Brain microvascular endothelial cell (primary cell): ENCODE results near the gene CELF6.

Source experiments
- DNase-seq: peaks from one replicate; pipeline ENCODE4 v3.0.0-alpha.2; 2020
- H3K27ac ChIP-seq: fragments of 250-450 bp; sonication (Bioruptor Pico); 2 replicates; pipeline ENCODE4 v1.5.1; 2020; ENCODE audit warnings: mild to moderate bottlenecking, moderate library complexity
- H3K27me3 ChIP-seq: fragments of 250-450 bp; sonication (Bioruptor Pico); replicated peaks from 2 replicates; pipeline ENCODE4 v1.5.1; 2020; ENCODE audit warnings: mild to moderate bottlenecking
- H3K36me3 ChIP-seq: fragments of 250-450 bp; sonication (Bioruptor Pico); replicated peaks from 2 replicates; pipeline ENCODE4 v1.5.1; 2020; ENCODE audit warnings: mild to moderate bottlenecking
- H3K4me3 ChIP-seq: 2 replicates; pipeline ENCODE4 v1.5.1; 2011; ENCODE audit warnings: low read depth, mild to moderate bottlenecking, control low read depth, low read length, moderate library complexity
- CTCF ChIP-seq: IDR thresholded peaks from 2 replicates; pipeline ENCODE4 v1.5.1; 2011; ENCODE audit warnings: low read depth, mild to moderate bottlenecking, moderate library complexity, low read length, control low read depth, inconsistent platforms; ENCODE audit errors: missing control alignments
- in situ Hi-C: cut with HindIII; loops from 2 replicates; pipeline ENCODE4 v1.10.0; 2017; ENCODE audit warnings: low sequenced_read_pairs, low pct_ligation_motif_present

Gene CELF6

GRCh38 chr15:72344602-72345001 is 24.6 kb upstream of the CELF6 start:
- no peak for TF ChIP-seq CTCF
- DNase-seq = no peak
- peaks cover 5% of the 10 kb centered on the region for H3K36me3 ChIP-seq
- H3K4me3 ChIP-seq = no peak overlapping the region
- in situ Hi-C loops = no loop called here
- no peak overlapping the region for H3K27ac ChIP-seq
- H3K27me3 ChIP-seq = no peaks in the 10 kb centered on the region

DNA sequence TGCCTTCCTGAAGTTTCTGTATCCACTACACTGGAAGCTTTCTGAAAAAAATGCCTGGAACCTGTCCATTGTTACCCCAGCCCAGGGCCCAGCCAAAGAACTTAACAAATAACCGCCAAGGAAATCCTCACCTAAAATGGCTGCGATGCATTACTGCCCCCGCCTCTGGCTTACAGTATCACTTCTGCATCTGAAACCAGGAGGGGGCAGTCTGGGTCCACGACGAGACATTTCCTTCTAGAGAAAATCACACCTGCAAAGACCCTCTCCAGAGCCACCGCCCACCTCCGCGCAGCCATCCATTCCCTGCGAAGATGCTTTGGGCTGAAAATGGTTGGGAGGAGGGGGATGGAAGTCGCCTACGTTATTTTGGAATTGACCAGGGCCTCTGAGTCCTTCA is 22.4 kb upstream of the CELF6 start:
- peaks cover 3% of the 10 kb centered on the region for H3K36me3 ChIP-seq
- no peak overlapping the region for H3K27ac ChIP-seq
- H3K4me3 ChIP-seq = no peak overlapping the region
- in situ Hi-C loops = no loop called here
- peak; percentile 16 for DNase-seq
- H3K27me3 ChIP-seq = no peaks in the 10 kb centered on the region
- TF ChIP-seq CTCF = peak; percentile 67

GRCh38 chr15:72341361-72341760 is 21.4 kb upstream of the CELF6 start:
- peaks cover 3% of the 10 kb centered on the region for H3K36me3 ChIP-seq
- DNase-seq = no peak
- no peaks in the 10 kb centered on the region for H3K27me3 ChIP-seq
- no peak overlapping the region for H3K4me3 ChIP-seq
- in situ Hi-C loops = no loop called here
- H3K27ac ChIP-seq = no peak overlapping the region
- TF ChIP-seq CTCF = peak; percentile 56

GRCh38 chr15:72340366-72340765 is 20.4 kb upstream of the CELF6 start:
- DNase-seq = no peak
- in situ Hi-C loops = no loop called here
- H3K27ac ChIP-seq = peak overlapping the region; percentile 75

GRCh38 chr15:72339777-72340177 is 19.8 kb upstream of the CELF6 start:
- in situ Hi-C loops = no loop called here
- Histone ChIP-seq H3K27ac (peak overlapping the region; percentile 75), H3K4me3 (no peak overlapping the region), H3K36me3 (no peaks in the 10 kb centered on the region), H3K27me3 (no peaks in the 10 kb centered on the region)
- peak; percentile 16 for TF ChIP-seq CTCF
- peak; percentile 82 for DNase-seq

More at GRCh38 chr15:72340366-72340765, 20.4 kb upstream of the CELF6 start:
- peaks cover 1% of the 10 kb centered on the region for H3K36me3 ChIP-seq
- no peak for TF ChIP-seq CTCF
- H3K4me3 ChIP-seq = no peak overlapping the region
- H3K27me3 ChIP-seq = no peaks in the 10 kb centered on the region

DNA sequence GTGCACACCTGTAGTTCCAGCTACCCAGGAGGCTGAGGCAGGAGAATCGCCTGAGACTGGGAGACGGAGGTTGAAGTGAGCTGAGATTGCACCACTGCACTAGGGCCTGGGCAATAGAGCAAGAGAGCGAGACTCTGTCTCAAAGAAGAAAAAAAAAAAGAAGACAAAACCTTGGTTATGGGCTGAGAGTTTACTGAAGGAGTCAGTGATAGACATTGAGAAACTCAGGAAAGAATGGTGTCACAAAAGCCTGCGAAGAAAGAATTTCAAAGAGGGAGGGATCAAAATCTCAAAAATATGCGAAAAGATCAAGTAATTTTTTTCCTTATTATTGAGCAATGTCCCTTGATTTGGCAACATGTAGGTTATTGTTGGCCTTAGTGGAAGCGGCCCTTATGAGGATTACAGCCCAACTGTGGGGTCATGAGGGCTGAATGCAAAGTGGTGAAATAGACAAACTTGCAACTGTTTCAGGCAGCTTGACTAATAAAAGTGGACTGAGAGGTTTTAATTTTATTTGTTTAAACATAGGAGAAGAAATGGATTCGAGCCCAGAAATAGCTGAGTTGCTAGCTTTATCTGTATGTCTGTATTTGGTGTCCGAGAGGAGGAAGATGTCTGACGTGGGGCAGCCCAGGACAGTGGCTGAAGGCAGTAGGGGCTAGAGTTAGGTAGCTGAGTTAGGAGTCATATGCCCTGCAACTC is 18.8 kb upstream of the CELF6 start:
- Histone ChIP-seq H3K27ac (peak overlapping the region; percentile 75), H3K36me3 (no peaks in the 10 kb centered on the region), H3K4me3 (no peak overlapping the region), H3K27me3 (no peaks in the 10 kb centered on the region)
- no peak for DNase-seq
- no peak for TF ChIP-seq CTCF
- in situ Hi-C loops = no loop called here
